ENCODE data around the gene PURB.
"Not testable (repeated sequence)": the region's sequence is repeated elsewhere in the genome, so short reads cannot be mapped to it uniquely, and the experiment has no call there.

Gene PURB

DNA sequence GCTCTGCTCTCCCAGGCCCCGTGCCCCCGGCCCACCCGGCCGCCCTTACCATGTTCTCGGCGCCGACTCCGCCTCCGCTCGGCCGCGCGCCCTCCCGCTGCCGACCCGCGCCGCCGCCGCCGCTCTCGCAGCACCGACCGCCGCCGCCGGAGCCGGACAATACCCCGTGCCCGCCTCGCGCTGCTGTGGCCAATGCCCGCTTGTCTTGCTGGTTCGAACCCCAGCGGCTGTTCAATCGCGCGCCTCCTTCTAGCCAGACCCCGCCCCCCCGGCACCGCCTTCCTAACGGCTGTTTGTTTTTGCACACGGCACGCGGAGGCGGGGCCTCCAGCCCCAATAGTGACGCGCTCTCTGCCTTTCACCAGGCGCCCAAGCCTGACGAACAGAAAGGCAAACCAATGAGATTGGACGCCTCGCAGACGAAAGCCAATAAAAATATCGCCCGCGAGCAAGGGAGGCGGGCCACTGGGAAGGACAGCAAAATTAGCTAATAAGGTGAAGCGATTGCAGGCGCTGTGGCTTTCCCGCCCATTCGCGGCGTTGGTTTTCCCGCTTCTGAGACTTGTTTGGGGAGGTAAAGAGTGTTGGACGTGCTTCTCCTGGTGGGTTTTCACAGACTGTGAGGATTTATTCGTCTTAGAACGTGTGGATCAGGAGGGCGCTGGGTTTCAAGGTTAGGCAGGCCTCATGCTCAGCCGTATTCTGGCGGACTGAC is 37.3 kb downstream of the PURB start, which contains the start of gene H2AZ2:
TSS of gene H2AZ2 (minus strand) at position 168 of the 715 bp plus-strand sequence. CDS start at position 52, 116 bp downstream.
- Histone ChIP-seq H3K27ac (ENCODE audit: low read length) (peak within 1 kb of the TSS; percentile 97), H3K4me3 (ENCODE audit: low read length) (peak within 1 kb of the TSS; percentile 99), H3K9ac (ENCODE audit: low read depth, low read length) (peak within 1 kb of the TSS; percentile 98), H3K27me3 (ENCODE audit: insufficient read depth, low read length) (no peaks in the 10 kb centered on the region), H3K4me1 (ENCODE audit: insufficient read depth, low read length) (no peaks in the 10 kb centered on the region; the same call in 1 of the 2 replicates), H3K9me3 (ENCODE audit: insufficient read depth, low read depth, low read length) (no peaks in the 10 kb centered on the region), H3K36me3 (ENCODE audit: insufficient read depth, low read depth, low read length) (no peaks in the 10 kb centered on the region)

DNA sequence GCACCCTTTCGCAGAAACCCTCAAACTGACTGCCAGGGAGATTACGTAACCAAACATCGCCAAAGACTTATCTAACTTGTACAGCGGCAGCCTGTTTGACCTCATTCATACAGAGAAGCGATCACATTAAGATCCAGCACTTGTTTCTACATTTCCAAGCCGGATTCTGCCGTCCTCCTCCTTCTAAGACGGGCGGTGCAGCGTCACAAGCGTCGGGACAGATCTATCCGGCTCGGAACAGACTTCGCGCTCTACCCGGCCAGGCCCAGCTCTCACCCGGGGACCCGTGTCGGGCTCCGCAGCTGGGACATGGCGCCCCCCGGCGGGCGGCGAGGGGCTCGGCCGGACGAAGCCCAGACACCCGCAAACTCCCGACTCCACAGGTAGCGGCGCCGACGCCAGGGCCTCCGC is 37.8 kb downstream of the PURB start:
- H3K4me1 ChIP-seq (ENCODE audit: insufficient read depth, low read length), result no peaks in the 10 kb centered on the region; the same call in 1 of the 2 replicates
- no peaks in the 10 kb centered on the region for H3K9me3 ChIP-seq (ENCODE audit: insufficient read depth, low read depth, low read length)

DNA sequence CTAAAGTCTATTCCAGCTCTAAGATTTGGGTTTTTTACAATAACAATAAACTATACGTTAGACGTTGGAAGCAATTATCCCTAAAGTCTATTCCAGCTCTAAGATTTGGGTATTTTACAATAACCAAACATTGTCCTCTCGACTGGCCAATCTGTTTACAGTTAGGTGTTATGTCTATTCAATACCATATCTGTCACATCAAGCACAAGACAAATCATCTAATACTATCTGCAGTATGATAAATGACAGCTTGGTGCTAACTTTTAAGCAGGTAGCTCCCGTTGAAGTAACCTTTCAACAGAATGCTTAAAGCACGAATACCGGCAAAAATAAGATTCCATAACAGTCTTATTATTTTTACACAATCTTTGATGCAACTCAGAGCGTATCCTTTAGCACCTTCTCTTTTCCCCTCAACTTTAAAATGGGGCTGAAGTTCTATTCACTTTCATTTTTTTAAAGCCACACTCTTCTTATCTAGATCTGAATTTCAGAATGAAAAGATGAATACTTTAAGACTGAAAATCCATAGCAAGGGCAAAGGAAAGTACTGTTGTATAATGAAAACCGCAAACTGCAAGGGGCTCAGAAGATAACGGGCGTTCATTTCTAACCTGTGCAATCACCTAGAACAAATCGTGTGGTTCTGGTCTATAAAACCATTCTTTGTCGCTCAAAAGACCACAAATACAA is 38.4 kb downstream of the PURB start:
- Histone ChIP-seq H3K4me1 (ENCODE audit: insufficient read depth, low read length) (no peaks in the 10 kb centered on the region; the same call in 1 of the 2 replicates), H3K27ac (ENCODE audit: low read length) (peak overlapping the region; percentile 79), H3K27me3 (ENCODE audit: insufficient read depth, low read length) (no peaks in the 10 kb centered on the region), H3K4me3 (ENCODE audit: low read length) (peak overlapping the region; percentile 99), H3K36me3 (ENCODE audit: insufficient read depth, low read depth, low read length) (peaks cover 7% of the 10 kb centered on the region), H3K9ac (ENCODE audit: low read depth, low read length) (peak overlapping the region; percentile 98), H3K9me3 (ENCODE audit: insufficient read depth, low read depth, low read length) (no peaks in the 10 kb centered on the region)

More for the DNA sequence above, 37.8 kb downstream of the PURB start:
- Histone ChIP-seq H3K27ac (ENCODE audit: low read length) (peak overlapping the region; percentile 79), H3K4me3 (ENCODE audit: low read length) (peak overlapping the region; percentile 99), H3K9ac (ENCODE audit: low read depth, low read length) (peak overlapping the region; percentile 98), H3K27me3 (ENCODE audit: insufficient read depth, low read length) (no peaks in the 10 kb centered on the region), H3K36me3 (ENCODE audit: insufficient read depth, low read depth, low read length) (peaks cover 1% of the 10 kb centered on the region; the same call in 1 of the 2 replicates)

DNA sequence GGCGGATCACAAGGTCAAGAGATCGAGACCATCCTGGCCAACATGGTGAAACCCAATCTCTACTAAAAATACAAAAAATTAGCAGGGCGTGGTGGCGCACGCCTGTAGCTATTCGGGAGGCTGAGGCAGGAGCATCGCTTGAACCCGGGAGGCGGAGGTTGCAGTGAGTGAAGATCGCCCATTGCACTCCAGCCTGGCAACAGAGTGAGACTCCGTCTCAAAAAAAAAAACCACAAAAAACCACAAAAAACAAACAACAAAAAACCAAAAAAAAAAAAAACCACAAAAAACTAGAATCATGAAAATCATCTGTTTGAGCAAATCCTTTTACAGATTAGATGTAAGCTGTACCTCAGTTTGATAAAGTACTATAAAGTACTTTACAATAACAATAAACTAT is 38.9 kb downstream of the PURB start:
- Histone ChIP-seq H3K4me3 (ENCODE audit: low read length) (peak overlapping the region; percentile 99), H3K9ac (ENCODE audit: low read depth, low read length) (peak overlapping the region; percentile 98; the same call in 1 of the 2 replicates), H3K36me3 (ENCODE audit: insufficient read depth, low read depth, low read length) (peaks cover 13% of the 10 kb centered on the region)
- H3K9me3 ChIP-seq (ENCODE audit: insufficient read depth, low read depth, low read length); H3K27me3 ChIP-seq (ENCODE audit: insufficient read depth, low read length); H3K4me1 ChIP-seq (ENCODE audit: insufficient read depth, low read length); H3K27ac ChIP-seq (ENCODE audit: low read length): not testable (repeated sequence)

DNA sequence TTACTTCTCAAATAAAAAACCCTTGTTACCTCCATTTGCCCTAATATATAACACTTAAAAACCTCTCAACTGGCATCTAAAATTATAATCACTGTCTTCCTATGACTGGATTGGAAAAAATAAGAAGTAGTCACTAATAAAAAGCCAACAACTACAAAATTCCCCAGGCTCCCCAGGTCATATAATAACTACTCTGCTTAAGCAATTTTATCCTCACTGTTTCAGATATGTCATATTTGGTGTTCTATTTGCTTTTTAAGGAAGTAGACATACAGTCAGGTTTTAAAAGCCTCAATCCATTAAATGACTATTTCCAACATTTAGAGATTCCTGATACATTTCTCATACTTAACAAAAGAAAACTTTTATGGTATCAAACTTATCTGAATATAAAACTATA is 39.9 kb downstream of the PURB start:
- no peaks in the 10 kb centered on the region for H3K27me3 ChIP-seq (ENCODE audit: insufficient read depth, low read length)
- H3K4me3 ChIP-seq (ENCODE audit: low read length), result 0 out of 2 replicates have a peak overlapping the region, but pooled peaks have one; percentile 20
- no peaks in the 10 kb centered on the region; the same call in 1 of the 2 replicates for H3K4me1 ChIP-seq (ENCODE audit: insufficient read depth, low read length)
- no peak overlapping the region for H3K9ac ChIP-seq (ENCODE audit: low read depth, low read length)
- H3K36me3 ChIP-seq (ENCODE audit: insufficient read depth, low read depth, low read length), result peaks cover 22% of the 10 kb centered on the region
- H3K27ac ChIP-seq (ENCODE audit: low read length), result no peak overlapping the region
- no peaks in the 10 kb centered on the region for H3K9me3 ChIP-seq (ENCODE audit: insufficient read depth, low read depth, low read length)

DNA sequence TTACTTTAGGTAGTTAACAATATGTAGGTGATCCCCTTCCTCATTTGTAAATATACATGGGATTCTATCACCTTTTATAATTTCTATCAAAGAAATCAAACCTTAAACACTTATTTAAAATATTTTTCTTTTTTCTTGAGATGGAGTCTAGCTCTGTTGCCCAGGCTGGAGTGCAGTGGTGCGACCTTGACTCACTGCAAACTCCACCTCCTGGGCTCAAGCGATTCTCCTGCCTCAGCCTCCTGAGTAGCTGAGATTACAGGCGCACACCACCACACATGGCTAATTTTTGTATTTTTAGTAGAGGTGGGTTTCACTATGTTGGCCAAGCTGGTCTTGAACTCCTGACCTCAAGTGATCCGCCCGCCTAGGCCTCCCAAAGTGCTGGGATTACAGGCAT is 41.9 kb downstream of the PURB start:
- not testable (repeated sequence) for H3K27ac ChIP-seq (ENCODE audit: low read length); H3K4me3 ChIP-seq (ENCODE audit: low read length); H3K4me1 ChIP-seq (ENCODE audit: insufficient read depth, low read length); H3K9me3 ChIP-seq (ENCODE audit: insufficient read depth, low read depth, low read length); H3K27me3 ChIP-seq (ENCODE audit: insufficient read depth, low read length); H3K9ac ChIP-seq (ENCODE audit: low read depth, low read length)
- H3K36me3 ChIP-seq (ENCODE audit: insufficient read depth, low read depth, low read length), result peaks cover 35% of the 10 kb centered on the region

DNA sequence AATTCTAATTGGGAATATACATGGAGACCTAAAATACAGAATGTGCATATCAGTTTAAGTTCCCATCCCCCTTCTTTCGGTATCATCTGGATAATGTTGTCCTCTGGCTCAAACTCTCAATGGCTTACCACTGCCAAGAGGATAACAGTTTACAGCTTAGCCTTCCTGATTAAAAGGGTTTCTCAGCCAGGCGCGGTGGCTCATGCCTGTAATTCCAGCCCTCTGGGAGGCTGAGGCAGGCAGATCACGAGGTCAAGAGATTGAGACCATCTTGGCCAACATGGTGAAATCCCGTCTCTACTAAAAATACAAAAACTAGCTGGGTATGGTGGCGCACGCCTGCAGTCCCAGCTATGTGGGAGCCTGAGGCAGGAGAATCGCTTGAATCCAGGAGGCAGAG is 42.7 kb downstream of the PURB start:
- not testable (repeated sequence) for H3K4me3 ChIP-seq (ENCODE audit: low read length); H3K4me1 ChIP-seq (ENCODE audit: insufficient read depth, low read length); H3K27ac ChIP-seq (ENCODE audit: low read length); H3K9ac ChIP-seq (ENCODE audit: low read depth, low read length); H3K27me3 ChIP-seq (ENCODE audit: insufficient read depth, low read length); H3K9me3 ChIP-seq (ENCODE audit: insufficient read depth, low read depth, low read length)
- H3K36me3 ChIP-seq (ENCODE audit: insufficient read depth, low read depth, low read length), result peaks cover 39% of the 10 kb centered on the region

DNA sequence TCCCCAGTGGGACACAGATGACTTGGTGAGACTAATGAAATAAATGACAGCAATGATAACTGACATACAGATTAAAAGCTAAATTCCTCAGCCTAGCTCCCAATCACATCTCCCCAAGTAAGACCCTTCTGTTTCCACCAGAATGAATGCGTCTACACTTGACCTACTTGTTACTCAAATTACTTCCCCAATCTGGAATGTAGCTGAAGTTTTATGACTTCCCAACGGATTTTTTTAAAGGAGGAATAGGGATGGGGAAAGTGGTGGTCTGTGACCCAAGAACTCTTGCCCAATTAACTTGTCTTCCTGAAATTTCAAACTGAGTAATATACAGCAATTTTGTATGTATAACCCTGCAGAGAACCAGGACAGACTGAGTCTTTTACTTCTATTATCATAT is 46.6 kb downstream of the PURB start:
- peaks cover 67% of the 10 kb centered on the region for H3K36me3 ChIP-seq (ENCODE audit: insufficient read depth, low read depth, low read length)
- no peak overlapping the region for H3K4me3 ChIP-seq (ENCODE audit: low read length)
- no peaks in the 10 kb centered on the region for H3K4me1 ChIP-seq (ENCODE audit: insufficient read depth, low read length)
- H3K9me3 ChIP-seq (ENCODE audit: insufficient read depth, low read depth, low read length), result no peaks in the 10 kb centered on the region
- H3K27me3 ChIP-seq (ENCODE audit: insufficient read depth, low read length), result no peaks in the 10 kb centered on the region
- no peak overlapping the region for H3K27ac ChIP-seq (ENCODE audit: low read length)
- H3K9ac ChIP-seq (ENCODE audit: low read depth, low read length), result no peak overlapping the region

DNA sequence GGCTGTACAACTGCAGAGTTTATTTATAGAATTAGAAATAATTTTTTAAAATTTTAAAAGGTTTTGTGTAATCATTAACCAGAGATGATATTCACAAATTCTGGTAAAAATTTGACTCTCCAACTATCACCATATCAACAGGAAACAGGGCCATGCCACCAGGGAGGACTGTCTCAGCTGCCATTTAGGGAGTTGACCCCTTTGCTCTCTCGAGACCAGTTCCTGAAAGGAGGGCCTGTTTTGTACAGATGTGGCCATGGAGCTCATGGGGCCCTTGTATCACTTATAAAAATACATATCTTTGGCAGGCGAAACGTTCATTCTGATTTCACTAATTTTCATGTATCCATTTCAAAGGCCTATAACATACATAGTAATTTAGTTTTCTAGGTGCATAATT is 57.8 kb downstream of the PURB start:
- H3K27ac ChIP-seq (ENCODE audit: low read length), result no peak overlapping the region
- peaks cover 68% of the 10 kb centered on the region for H3K36me3 ChIP-seq (ENCODE audit: insufficient read depth, low read depth, low read length)
- no peaks in the 10 kb centered on the region for H3K4me1 ChIP-seq (ENCODE audit: insufficient read depth, low read length)
- no peak overlapping the region for H3K4me3 ChIP-seq (ENCODE audit: low read length)
- H3K9ac ChIP-seq (ENCODE audit: low read depth, low read length), result no peak overlapping the region
- no peaks in the 10 kb centered on the region for H3K27me3 ChIP-seq (ENCODE audit: insufficient read depth, low read length)
- no peaks in the 10 kb centered on the region for H3K9me3 ChIP-seq (ENCODE audit: insufficient read depth, low read depth, low read length)
